K562 (cell line): ENCODE data around the gene ZNF354B. TPM values are rescaled to one million over a fixed set of nuclear protein-coding genes. Genes with fewer than 3 reads are reported as not detected.
"Not testable (repeated sequence)": the region's sequence is repeated elsewhere in the genome, so short reads cannot be mapped to it uniquely, and the experiment has no call there.

Source experiments
- ATAC-seq: fragments of 200-7000 bp; cut with Tn5 transposase; 3 replicates; pipeline ENCODE4 v1.9.1; 2020; ENCODE audit warnings: moderate library complexity
- BruUV-seq: library from RNA; stranded (reverse); fragments of 400-500 nt; replicated peaks from 2 replicates; lab custom pipeline; 2021; lab: Mats Ljungman, UMichigan
- CTCF ChIA-PET: fragments of 300-600 bp; formaldehyde crosslinking; extraction: SDS; loops from one replicate; lab custom pipeline; 2021; ENCODE audit warnings: low intra/inter-chr PET ratio; lab: Yijun Ruan, JAX
- POLR2A ChIA-PET: fragments of 300-600, 350-650 bp; sonication (Branson Sonifier 250); formaldehyde crosslinking; extraction: SDS; loops from one replicate; lab custom pipeline; 2021; ENCODE audit warnings: antibody characterized with exemption, inconsistent platforms; lab: Yijun Ruan, JAX
- DNase-seq, 4 experiments: peaks; one replicate each; pipeline versions ENCODE4 v3.0.0 to v3.0.0-alpha.2; 2011 to 2018; ENCODE audit warnings: low spot score in 3 of 4, mixed read lengths in 3 of 4; ENCODE audit errors: extremely low read depth in 1 of 4
- FAIRE-seq: peaks from 2 replicates; lab custom pipeline; 2011; peaks lifted over from hg19 to GRCh38; lab: Jason Lieb, UNC
- H2AFZ ChIP-seq: 2 replicates; pipeline ENCODE4 v1.6.0; 2011; ENCODE audit warnings: low read depth, low read length, control low read depth, inconsistent platforms
- H3K27ac ChIP-seq: fragments of 200-600 bp; 3 replicates; pipeline ENCODE4 v1.8.0; 2011; ENCODE audit warnings: low read depth, mild to moderate bottlenecking, control low read depth, inconsistent platforms, low read length, moderate library complexity, mixed read lengths; ENCODE audit errors: extremely low read depth
- H3K27me3 ChIP-seq, 2 experiments: fragments of 300-600 bp in 1 of 2; 2 replicates in 1 of 2; 3 replicates in 1 of 2; pipeline versions ENCODE4 v1.6.0 to v1.8.0; 2011; ENCODE audit warnings: inconsistent platforms in 2 of 2, low read length in 2 of 2, mild to moderate bottlenecking in 1 of 2, mixed read lengths in 1 of 2, moderate library complexity in 1 of 2; ENCODE audit not compliant: control insufficient read depth in 2 of 2, insufficient read depth in 2 of 2
- H3K36me3 ChIP-seq: fragments of 300-600 bp; 3 replicates; pipeline ENCODE4 v1.8.0; 2011; ENCODE audit warnings: mild to moderate bottlenecking, low read length, inconsistent platforms; ENCODE audit not compliant: control insufficient read depth, insufficient read depth
- H3K4me1 ChIP-seq, 2 experiments: fragments of 200-600 bp in 1 of 2; replicated peaks in 1 of 2; 2 replicates in 1 of 2; 3 replicates in 1 of 2; pipeline versions ENCODE4 v1.5.1 to v1.8.0; 2011; ENCODE audit warnings: inconsistent platforms in 2 of 2, low read length in 2 of 2, mild to moderate bottlenecking in 1 of 2, mixed read lengths in 1 of 2, moderate library complexity in 1 of 2; ENCODE audit not compliant: control insufficient read depth in 2 of 2, insufficient read depth in 2 of 2
- H3K4me2 ChIP-seq: 2 replicates; pipeline ENCODE4 v1.6.1; 2011; ENCODE audit warnings: low read length, control low read depth, inconsistent platforms, mixed read lengths; ENCODE audit not compliant: insufficient read depth
- H3K4me3 ChIP-seq: fragments of 200-600 bp; sonication (generic), shearing (Covaris generic); 2 replicates; pipeline ENCODE4 v1.5.1; 2016; ENCODE audit warnings: control low read depth, inconsistent platforms
- H3K79me2 ChIP-seq: fragments of 200-600 bp; 3 replicates; pipeline ENCODE4 v1.8.0; 2011; ENCODE audit warnings: low read length, inconsistent platforms; ENCODE audit not compliant: control insufficient read depth, insufficient read depth
- H3K9ac ChIP-seq, 2 experiments: 2 replicates each; pipeline versions ENCODE4 v1.6.0 to v1.6.1; 2011; ENCODE audit warnings: low read depth in 2 of 2, low read length in 2 of 2, control low read depth in 1 of 2, inconsistent platforms in 1 of 2, mild to moderate bottlenecking in 1 of 2, mixed read lengths in 1 of 2; ENCODE audit not compliant: insufficient read depth in 1 of 2
- H3K9me1 ChIP-seq: one replicate; pipeline ENCODE4 v1.6.0; 2011; ENCODE audit warnings: inconsistent platforms, mild to moderate bottlenecking, low read length, moderate library complexity; ENCODE audit not compliant: control insufficient read depth, insufficient read depth
- H3K9me3 ChIP-seq: replicated peaks from 2 replicates; pipeline ENCODE4 v1.5.1; 2011; ENCODE audit warnings: low read depth, low read length, inconsistent platforms; ENCODE audit not compliant: control insufficient read depth, insufficient read depth
- H4K20me1 ChIP-seq: replicated peaks from 2 replicates; pipeline ENCODE4 v1.6.1; 2011; ENCODE audit warnings: low read length, inconsistent platforms, mixed read lengths; ENCODE audit not compliant: control insufficient read depth, insufficient read depth
- CBX3 ChIP-seq, 2 experiments: IDR thresholded peaks; 1 replicate in 1 of 2; 2 replicates in 1 of 2; pipeline ENCODE4 v1.6.1; 2012; ENCODE audit warnings: inconsistent platforms in 2 of 2, low read length in 2 of 2, borderline replicate concordance in 1 of 2, control low read depth in 1 of 2
- MAFF ChIP-seq: IDR thresholded peaks from 2 replicates; pipeline ENCODE4 v1.6.1; 2012; ENCODE audit warnings: low read length, improper control_type of control experiment
- MAFG ChIP-seq: fragments of 450-650 bp; conservative IDR thresholded peaks from 2 replicates; pipeline ENCODE4 v1.6.1; 2016; ENCODE audit warnings: missing genetic modification characterization, missing compliant biosample characterization
- SRSF1 ChIP-seq: fragments of 200-400 bp; formaldehyde crosslinking; IDR thresholded peaks from 2 replicates; pipeline ENCODE4 v1.6.1; 2017; ENCODE audit warnings: mild to moderate bottlenecking, low read depth, low read length, moderate library complexity
- ZNF316 ChIP-seq: fragments of 450-650 bp; IDR thresholded peaks from 2 replicates; pipeline ENCODE4 v1.6.1; 2016
- ZNF507 ChIP-seq: conservative IDR thresholded peaks from 2 replicates; pipeline ENCODE4 v1.6.1; 2017; ENCODE audit warnings: missing genetic modification characterization, missing compliant biosample characterization
- ZNF75A ChIP-seq: fragments of 450-650 bp; formaldehyde crosslinking; IDR thresholded peaks from 2 replicates; pipeline ENCODE4 v1.4.0; 2020; ENCODE audit warnings: mild to moderate bottlenecking
- WGBS: fragments of 100-300 bp; shearing (Covaris generic); methylation state at CpG from one replicate; pipeline ENCODE4 v1.1.6; 2016; ENCODE audit warnings: low coverage, mixed read lengths; ENCODE audit not compliant: insufficient coverage; ENCODE audit errors: missing lambda C conversion rate; 5-methylcytosine and 5-hydroxymethylcytosine counted together
- in situ Hi-C: fragments of 300-500 bp; cut with MboI; formaldehyde crosslinking; loops from 4 replicates; pipeline ENCODE4 v1.15.0; 2018; ENCODE audit warnings: inconsistent platforms, mixed read lengths
- intact Hi-C: fragments of 100-400 bp; cut with micrococcal nuclease; formaldehyde crosslinking; loops from 2 replicates; pipeline ENCODE4 v1.14.2; 2022
- polyA plus RNA-seq, 8 experiments: library from polyadenylated mRNA; depleted of rRNA in 4 of 8; stranded (reverse) in 5 of 8; unstranded in 3 of 8; fragments of >200 nt; fragmentation: Nextera tagmentation in 2 of 8; fragmentation: Illumina TruSeq in 1 of 8; extraction: Ambion mirVana in 2 of 8; extraction: Trizol in 1 of 8; gene quantifications; 2 replicates each; pipeline versions ENCODE4 v1.2.1 to v1.2.3, GENCODE V29; 2011 to 2014; ENCODE audit warnings: inconsistent platforms in 1 of 8, missing spikeins in 1 of 8
- total RNA-seq, 7 experiments: library from RNA; depleted of rRNA in 6 of 7; stranded (reverse); fragments of >200 nt in 6 of 7; fragmentation: Illumina TruSeq in 2 of 7; extraction: Trizol in 2 of 7; gene quantifications; 2 replicates each; pipeline versions ENCODE4 v1.2.1 to v1.2.3, GENCODE V29; 2011 to 2021; ENCODE audit warnings: low replicate concordance in 1 of 7

Gene ZNF354B
- total and polyA plus RNA-seq, 9 of the 15 experiments (the other 6 are each of a cell fraction or from before 2014, with no cell fraction given), result 1.8 to 18.3 (median 11.2) TPM

- TF ChIP-seq ZNF316, result peak; percentile 92
- TF ChIP-seq MAFG (tag), result peak; percentile 85
- no peak for TF ChIP-seq SRSF1
- TF ChIP-seq MAFF, result peak; percentile 78
Observed at GRCh38 chr5:178872302-178872701, 12.5 kb downstream of the ZNF354B start (continued).

DNA sequence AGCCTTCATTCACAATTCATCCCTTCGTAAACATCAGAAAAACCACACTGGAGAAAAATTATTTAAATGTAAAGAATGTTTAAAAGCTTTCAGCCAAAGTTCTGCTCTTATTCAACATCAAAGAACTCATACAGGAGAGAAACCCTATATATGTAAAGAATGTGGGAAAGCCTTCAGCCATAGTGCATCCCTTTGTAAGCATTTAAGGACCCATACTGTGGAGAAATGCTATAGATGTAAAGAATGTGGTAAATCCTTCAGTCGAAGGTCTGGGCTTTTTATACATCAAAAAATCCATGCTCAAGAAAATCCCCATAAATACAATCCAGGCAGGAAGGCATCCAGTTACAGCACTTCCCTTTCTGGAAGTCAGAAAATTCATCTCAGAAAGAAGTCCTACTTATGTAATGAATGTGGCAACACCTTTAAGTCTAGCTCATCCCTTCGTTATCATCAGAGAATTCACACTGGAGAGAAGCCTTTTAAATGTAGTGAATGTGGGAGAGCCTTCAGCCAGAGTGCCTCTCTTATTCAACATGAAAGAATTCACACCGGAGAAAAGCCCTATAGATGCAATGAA is 23.5 kb downstream of the ZNF354B start:
- peak; percentile 19 for FAIRE-seq
- in situ Hi-C loops, H3K27ac ChIP-seq, ATAC-seq, H3K9ac ChIP-seq, CTCF ChIA-PET, H3K4me2 ChIP-seq, H3K4me3 ChIP-seq, H2AFZ ChIP-seq, intact Hi-C loops, DNase-seq, H3K27me3 ChIP-seq, POLR2A ChIA-PET, H4K20me1 ChIP-seq, H3K4me1 ChIP-seq, H3K9me1 ChIP-seq, H3K79me2 ChIP-seq: not testable (repeated sequence)
- TF ChIP-seq ZNF507 (tag), result peak; percentile 49
- peak in 1 of 2 experiments; percentile 20; a peak in 1 of 3 replicates for TF ChIP-seq CBX3 (IDR thresholded peaks at IDR 0.05; ENCODE audit: borderline replicate concordance in 1 of 2, low read length in 2 of 2)
- peak; percentile 81 for TF ChIP-seq ZNF75A (CRISPR knock-in tag)
- TSS peak; percentile 25 for BruUV-seq
- WGBS, result 100% methylated on average over 3 of the region's 4 CpGs
- H3K9me3 ChIP-seq, result peaks cover 18% of the 10 kb centered on the region
- H3K36me3 ChIP-seq, result peaks cover 51% of the 10 kb centered on the region
